K562 (cell line): ENCODE measurements around the gene ALK. TPM values are rescaled to one million over a fixed set of nuclear protein-coding genes. Genes with fewer than 3 reads are reported as not detected.

Experiments used
- ATAC-seq: fragments of 200-7000 bp; cut with Tn5 transposase; 3 replicates; pipeline ENCODE4 v1.9.1; 2020; ENCODE audit warnings: moderate library complexity
- BruUV-seq: library from RNA; stranded (reverse); fragments of 400-500 nt; replicated peaks from 2 replicates; lab custom pipeline; 2021; lab: Mats Ljungman, UMichigan
- CTCF ChIA-PET: fragments of 300-600 bp; formaldehyde crosslinking; extraction: SDS; loops from one replicate; lab custom pipeline; 2021; ENCODE audit warnings: low intra/inter-chr PET ratio; lab: Yijun Ruan, JAX
- POLR2A ChIA-PET: fragments of 300-600, 350-650 bp; sonication (Branson Sonifier 250); formaldehyde crosslinking; extraction: SDS; loops from one replicate; lab custom pipeline; 2021; ENCODE audit warnings: antibody characterized with exemption, inconsistent platforms; lab: Yijun Ruan, JAX
- DNase-seq, 4 experiments: peaks; one replicate each; pipeline versions ENCODE4 v3.0.0 to v3.0.0-alpha.2; 2011 to 2018; ENCODE audit warnings: low spot score in 3 of 4, mixed read lengths in 3 of 4; ENCODE audit errors: extremely low read depth in 1 of 4
- FAIRE-seq: peaks from 2 replicates; lab custom pipeline; 2011; peaks lifted over from hg19 to GRCh38; lab: Jason Lieb, UNC
- H2AFZ ChIP-seq: 2 replicates; pipeline ENCODE4 v1.6.0; 2011; ENCODE audit warnings: low read depth, low read length, control low read depth, inconsistent platforms
- H3K27ac ChIP-seq: fragments of 200-600 bp; 3 replicates; pipeline ENCODE4 v1.8.0; 2011; ENCODE audit warnings: low read depth, mild to moderate bottlenecking, control low read depth, inconsistent platforms, low read length, moderate library complexity, mixed read lengths; ENCODE audit errors: extremely low read depth
- H3K27me3 ChIP-seq, 2 experiments: fragments of 300-600 bp in 1 of 2; 2 replicates in 1 of 2; 3 replicates in 1 of 2; pipeline versions ENCODE4 v1.6.0 to v1.8.0; 2011; ENCODE audit warnings: inconsistent platforms in 2 of 2, low read length in 2 of 2, mild to moderate bottlenecking in 1 of 2, mixed read lengths in 1 of 2, moderate library complexity in 1 of 2; ENCODE audit not compliant: control insufficient read depth in 2 of 2, insufficient read depth in 2 of 2
- H3K36me3 ChIP-seq: fragments of 300-600 bp; 3 replicates; pipeline ENCODE4 v1.8.0; 2011; ENCODE audit warnings: mild to moderate bottlenecking, low read length, inconsistent platforms; ENCODE audit not compliant: control insufficient read depth, insufficient read depth
- H3K4me1 ChIP-seq, 2 experiments: fragments of 200-600 bp in 1 of 2; replicated peaks in 1 of 2; 2 replicates in 1 of 2; 3 replicates in 1 of 2; pipeline versions ENCODE4 v1.5.1 to v1.8.0; 2011; ENCODE audit warnings: inconsistent platforms in 2 of 2, low read length in 2 of 2, mild to moderate bottlenecking in 1 of 2, mixed read lengths in 1 of 2, moderate library complexity in 1 of 2; ENCODE audit not compliant: control insufficient read depth in 2 of 2, insufficient read depth in 2 of 2
- H3K4me2 ChIP-seq: 2 replicates; pipeline ENCODE4 v1.6.1; 2011; ENCODE audit warnings: low read length, control low read depth, inconsistent platforms, mixed read lengths; ENCODE audit not compliant: insufficient read depth
- H3K4me3 ChIP-seq: fragments of 200-600 bp; sonication (generic), shearing (Covaris generic); 2 replicates; pipeline ENCODE4 v1.5.1; 2016; ENCODE audit warnings: control low read depth, inconsistent platforms
- H3K79me2 ChIP-seq: fragments of 200-600 bp; 3 replicates; pipeline ENCODE4 v1.8.0; 2011; ENCODE audit warnings: low read length, inconsistent platforms; ENCODE audit not compliant: control insufficient read depth, insufficient read depth
- H3K9ac ChIP-seq, 2 experiments: 2 replicates each; pipeline versions ENCODE4 v1.6.0 to v1.6.1; 2011; ENCODE audit warnings: low read depth in 2 of 2, low read length in 2 of 2, control low read depth in 1 of 2, inconsistent platforms in 1 of 2, mild to moderate bottlenecking in 1 of 2, mixed read lengths in 1 of 2; ENCODE audit not compliant: insufficient read depth in 1 of 2
- H3K9me1 ChIP-seq: one replicate; pipeline ENCODE4 v1.6.0; 2011; ENCODE audit warnings: inconsistent platforms, mild to moderate bottlenecking, low read length, moderate library complexity; ENCODE audit not compliant: control insufficient read depth, insufficient read depth
- H3K9me3 ChIP-seq: replicated peaks from 2 replicates; pipeline ENCODE4 v1.5.1; 2011; ENCODE audit warnings: low read depth, low read length, inconsistent platforms; ENCODE audit not compliant: control insufficient read depth, insufficient read depth
- H4K20me1 ChIP-seq: replicated peaks from 2 replicates; pipeline ENCODE4 v1.6.1; 2011; ENCODE audit warnings: low read length, inconsistent platforms, mixed read lengths; ENCODE audit not compliant: control insufficient read depth, insufficient read depth
- CREM ChIP-seq: IDR thresholded peaks from 2 replicates; pipeline ENCODE4 v1.6.1; 2014; ENCODE audit warnings: antibody characterized with exemption, low read depth
- DMBX1 ChIP-seq: fragments of 250-450 bp; sonication (Bioruptor Pico); IDR thresholded peaks from 2 replicates; pipeline ENCODE4 v1.8.0; 2022; ENCODE audit warnings: inconsistent platforms, mild to moderate bottlenecking, moderate library complexity, borderline replicate concordance
- EP300 ChIP-seq: IDR thresholded peaks from 2 replicates; pipeline ENCODE4 v1.6.1; 2012; ENCODE audit warnings: low read length, improper control_type of control experiment
- FOXK1 ChIP-seq: sonication (generic); formaldehyde crosslinking; IDR thresholded peaks from 2 replicates; pipeline ENCODE4 v1.8.0; 2022; ENCODE audit warnings: missing genetic modification reagents, mild to moderate bottlenecking, borderline replicate concordance
- HEY1 ChIP-seq: fragments of 250-450 bp; sonication (Bioruptor Pico); IDR thresholded peaks from 2 replicates; pipeline ENCODE4 v1.5.0; 2020; ENCODE audit warnings: mild to moderate bottlenecking, moderate library complexity, borderline replicate concordance
- IFI16 ChIP-seq: fragments of 250-450 bp; sonication (Bioruptor Pico); IDR thresholded peaks from 2 replicates; pipeline ENCODE4 v2.1.2; 2022; ENCODE audit warnings: mild to moderate bottlenecking, inconsistent platforms
- RNF2 ChIP-seq: sonication (generic); IDR thresholded peaks from 2 replicates; pipeline ENCODE4 v1.6.1; 2016
- SREBF2 ChIP-seq: sonication (generic); formaldehyde crosslinking; IDR thresholded peaks from 2 replicates; pipeline ENCODE4 v1.4.0; 2020; ENCODE audit warnings: mild to moderate bottlenecking, missing genetic modification reagents
- TBL1XR1 ChIP-seq, 2 experiments: IDR thresholded peaks; 2 replicates each; pipeline ENCODE4 v1.6.1; 2012; ENCODE audit warnings: improper control_type of control experiment in 2 of 2, low read length in 2 of 2, mild to moderate bottlenecking in 1 of 2
- ZBTB34 ChIP-seq: fragments of 250-450 bp; sonication (Bioruptor Pico); IDR thresholded peaks from 2 replicates; pipeline ENCODE4 v1.8.0; 2021; ENCODE audit warnings: mild to moderate bottlenecking, moderate library complexity
- ZNF165 ChIP-seq: fragments of 250-450 bp; sonication (Bioruptor Pico); IDR thresholded peaks from 2 replicates; pipeline ENCODE4 v1.4.0; 2020; ENCODE audit warnings: borderline replicate concordance
- ZNF76 ChIP-seq: fragments of 250-450 bp; sonication (Bioruptor Pico); IDR thresholded peaks from 2 replicates; pipeline ENCODE4 v1.4.0; 2020; ENCODE audit warnings: mild to moderate bottlenecking, moderate library complexity, borderline replicate concordance
- WGBS: fragments of 100-300 bp; shearing (Covaris generic); methylation state at CpG from one replicate; pipeline ENCODE4 v1.1.6; 2016; ENCODE audit warnings: low coverage, mixed read lengths; ENCODE audit not compliant: insufficient coverage; ENCODE audit errors: missing lambda C conversion rate; 5-methylcytosine and 5-hydroxymethylcytosine counted together
- in situ Hi-C: fragments of 300-500 bp; cut with MboI; formaldehyde crosslinking; loops from 4 replicates; pipeline ENCODE4 v1.15.0; 2018; ENCODE audit warnings: inconsistent platforms, mixed read lengths
- intact Hi-C: fragments of 100-400 bp; cut with micrococcal nuclease; formaldehyde crosslinking; loops from 2 replicates; pipeline ENCODE4 v1.14.2; 2022
- polyA plus RNA-seq, 8 experiments: library from polyadenylated mRNA; depleted of rRNA in 4 of 8; stranded (reverse) in 5 of 8; unstranded in 3 of 8; fragments of >200 nt; fragmentation: Nextera tagmentation in 2 of 8; fragmentation: Illumina TruSeq in 1 of 8; extraction: Ambion mirVana in 2 of 8; extraction: Trizol in 1 of 8; gene quantifications; 2 replicates each; pipeline versions ENCODE4 v1.2.1 to v1.2.3, GENCODE V29; 2011 to 2014; ENCODE audit warnings: inconsistent platforms in 1 of 8, missing spikeins in 1 of 8
- total RNA-seq, 7 experiments: library from RNA; depleted of rRNA in 6 of 7; stranded (reverse); fragments of >200 nt in 6 of 7; fragmentation: Illumina TruSeq in 2 of 7; extraction: Trizol in 2 of 7; gene quantifications; 2 replicates each; pipeline versions ENCODE4 v1.2.1 to v1.2.3, GENCODE V29; 2011 to 2021; ENCODE audit warnings: low replicate concordance in 1 of 7
- TF ChIP-seq, protein P1 (sequence below): sonication (generic); formaldehyde crosslinking; IDR thresholded peaks from 2 replicates; pipeline ENCODE4 v1.8.0; 2022; ENCODE audit warnings: missing genetic modification reagents, mild to moderate bottlenecking, borderline replicate concordance
- TF ChIP-seq, protein P2 (sequence below): fragments of 250-450 bp; sonication (Bioruptor Pico); IDR thresholded peaks from 2 replicates; pipeline ENCODE4 v1.4.0; 2020; ENCODE audit warnings: mild to moderate bottlenecking

Gene ALK
- total and polyA plus RNA-seq, 9 of the 15 experiments (the other 6 are each of a cell fraction or from before 2014, with no cell fraction given) = not detected

GRCh38 chr2:29398384-29399237 is 522.8 kb downstream of the ALK start:
- BruUV-seq = no TSS peak
- no peak overlapping the region for H3K9ac ChIP-seq
- in situ Hi-C loops (no loop called here), intact Hi-C loops (no loop called here)
- no peaks in the 10 kb centered on the region for H4K20me1 ChIP-seq
- no peaks in the 10 kb centered on the region for H3K9me1 ChIP-seq
- no peak overlapping the region for H3K4me2 ChIP-seq
- DNase-seq = no peak
- POLR2A ChIA-PET = interaction anchor here (0.7 kb wide), 1 partner anchor 87 kb away, joined by 3 read pairs; no protein-coding TSS in a partner anchor
- no peaks in the 10 kb centered on the region for H3K9me3 ChIP-seq
- peaks cover 0 to 8% of the 10 kb centered on the region in 2 experiments; a peak in 2 of 5 replicates for H3K27me3 ChIP-seq
- TF ChIP-seq IFI16 (no peak), DMBX1 (CRISPR knock-in tag) (no peak), TBL1XR1 (IDR thresholded peaks at IDR 0.05; ENCODE audit: low read length in 2 of 2) (no peak), FOXK1 (CRISPR knock-in tag) (no peak), RNF2 (no peak), ZNF165 (no peak), SREBF2 (CRISPR knock-in tag) (no peak), ZNF76 (CRISPR knock-in tag) (no peak), HEY1 (CRISPR knock-in tag) (no peak), EP300 (no peak), CREM (no peak), ZBTB34 (CRISPR knock-in tag) (no peak)
- TF ChIP-seq, protein P1, sequence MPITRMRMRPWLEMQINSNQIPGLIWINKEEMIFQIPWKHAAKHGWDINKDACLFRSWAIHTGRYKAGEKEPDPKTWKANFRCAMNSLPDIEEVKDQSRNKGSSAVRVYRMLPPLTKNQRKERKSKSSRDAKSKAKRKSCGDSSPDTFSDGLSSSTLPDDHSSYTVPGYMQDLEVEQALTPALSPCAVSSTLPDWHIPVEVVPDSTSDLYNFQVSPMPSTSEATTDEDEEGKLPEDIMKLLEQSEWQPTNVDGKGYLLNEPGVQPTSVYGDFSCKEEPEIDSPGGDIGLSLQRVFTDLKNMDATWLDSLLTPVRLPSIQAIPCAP = no peak
- TF ChIP-seq, protein P2, sequence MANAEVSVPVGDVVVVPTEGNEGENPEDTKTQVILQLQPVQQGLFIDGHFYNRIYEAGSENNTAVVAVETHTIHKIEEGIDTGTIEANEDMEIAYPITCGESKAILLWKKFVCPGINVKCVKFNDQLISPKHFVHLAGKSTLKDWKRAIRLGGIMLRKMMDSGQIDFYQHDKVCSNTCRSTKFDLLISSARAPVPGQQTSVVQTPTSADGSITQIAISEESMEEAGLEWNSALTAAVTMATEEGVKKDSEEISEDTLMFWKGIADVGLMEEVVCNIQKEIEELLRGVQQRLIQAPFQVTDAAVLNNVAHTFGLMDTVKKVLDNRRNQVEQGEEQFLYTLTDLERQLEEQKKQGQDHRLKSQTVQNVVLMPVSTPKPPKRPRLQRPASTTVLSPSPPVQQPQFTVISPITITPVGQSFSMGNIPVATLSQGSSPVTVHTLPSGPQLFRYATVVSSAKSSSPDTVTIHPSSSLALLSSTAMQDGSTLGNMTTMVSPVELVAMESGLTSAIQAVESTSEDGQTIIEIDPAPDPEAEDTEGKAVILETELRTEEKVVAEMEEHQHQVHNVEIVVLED = no peak
- no peaks in the 10 kb centered on the region for H3K36me3 ChIP-seq
- H2AFZ ChIP-seq = no peak overlapping the region
- no peak overlapping the region for H3K4me3 ChIP-seq
- ATAC-seq = no peak
- no peaks in the 10 kb centered on the region for H3K4me1 ChIP-seq
- CTCF ChIA-PET = no interaction called here
- FAIRE-seq = no peak
- H3K79me2 ChIP-seq = no peaks in the 10 kb centered on the region
- WGBS = 2% methylated on average over 8 of the region's 8 CpGs
- no peak overlapping the region for H3K27ac ChIP-seq
